ENCODE results near the gene WDR27.

GRCh38 chr6:169745405-169745804 lies 43.6 kb upstream of the WDR27 start:
- no peak for TF ChIP-seq CTCF (IDR thresholded peaks at IDR 0.05)
- TF ChIP-seq POLR2A (IDR thresholded peaks at IDR 0.05): no peak

All from heart left ventricle (tissue), 13 donors.